Activated CD4-positive, alpha-beta T cell treated with anti-CD3 and anti-CD28 coated beads for 24 hours (primary cell): Measurements from ENCODE around the gene NDFIP2.

ENCODE experiments used
- DNase-seq, 2 donors: peaks; one replicate each; pipeline ENCODE4 v3.0.0-alpha.2; 2020; ENCODE audit warnings: low read depth in 2 of 2

Gene NDFIP2

DNA sequence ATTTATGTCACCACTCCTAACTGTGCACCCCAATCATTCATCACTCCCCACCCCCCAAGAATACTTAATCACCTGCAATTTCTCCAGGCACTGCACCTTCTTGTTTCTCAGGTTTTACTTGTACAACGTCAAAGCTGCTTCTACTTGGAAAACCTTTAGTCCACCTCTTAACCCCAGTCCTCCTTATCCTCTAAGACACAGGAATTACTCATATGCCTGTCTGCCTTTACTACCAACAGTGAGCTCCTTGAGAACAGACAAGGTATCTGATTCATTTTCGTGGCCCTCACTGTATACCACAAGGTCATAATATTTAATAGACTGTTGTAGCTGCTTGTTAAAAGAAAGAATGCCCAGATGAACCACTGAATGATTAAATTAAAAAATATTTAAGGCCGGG, 21.0 kb upstream of the NDFIP2 start:
- no peak for DNase-seq

DNA sequence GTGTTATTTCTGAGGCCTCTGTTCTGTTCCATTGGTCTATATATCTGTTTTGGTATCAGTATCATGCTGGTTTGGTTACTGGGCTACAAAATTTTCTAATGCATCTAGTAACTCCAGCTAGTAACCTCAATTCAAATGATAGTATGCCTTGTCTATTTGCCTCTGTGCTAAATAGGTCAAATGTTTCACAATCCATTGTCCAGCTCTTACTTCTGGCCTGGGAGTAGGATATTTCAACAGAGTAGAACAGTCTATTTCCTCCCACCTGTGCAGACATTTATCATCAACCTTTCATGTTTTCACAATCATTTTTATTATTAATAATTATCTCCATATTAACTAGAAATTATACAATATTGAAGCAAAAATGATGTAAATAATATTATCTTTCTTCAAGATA, 18.1 kb upstream of the NDFIP2 start:
- DNase-seq: no peak

DNA sequence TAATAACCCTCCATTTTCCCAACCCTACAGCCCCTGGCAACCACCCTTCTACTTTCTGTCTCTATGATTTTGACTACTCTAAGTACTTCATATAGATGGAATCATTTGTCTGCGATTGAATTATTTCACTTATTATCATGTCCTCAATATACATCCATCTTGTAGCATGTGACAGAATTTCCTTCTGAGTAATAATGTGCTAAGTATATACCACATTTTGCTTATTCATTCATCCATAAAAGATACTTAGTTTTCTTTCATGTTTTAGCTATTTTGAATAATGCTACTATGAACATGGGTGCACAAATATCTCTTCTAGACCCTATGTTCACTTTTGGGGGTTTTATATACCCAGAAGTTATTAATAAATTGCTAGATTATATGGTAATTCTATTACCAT, 17.4 kb upstream of the NDFIP2 start:
- no peak for DNase-seq

DNA sequence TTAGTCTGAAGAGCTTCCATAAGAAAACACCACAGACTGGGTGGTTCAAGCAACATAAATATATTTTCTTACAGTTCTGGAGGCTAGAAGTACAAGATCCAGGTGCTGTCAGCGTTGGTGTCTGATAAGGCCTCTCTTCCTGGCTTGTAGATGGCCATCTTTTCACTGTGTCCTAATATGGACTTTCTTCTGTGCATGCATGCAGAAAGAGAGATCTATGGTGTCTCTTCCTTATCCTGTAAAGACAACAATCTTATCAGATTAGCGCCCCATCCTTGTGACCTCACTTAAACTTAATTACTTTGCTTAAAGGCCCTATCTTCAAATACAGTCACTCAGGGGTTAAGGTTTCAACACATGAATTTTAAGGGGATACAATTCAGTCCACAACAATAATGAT, 14.1 kb upstream of the NDFIP2 start:
- DNase-seq: no peak

DNA sequence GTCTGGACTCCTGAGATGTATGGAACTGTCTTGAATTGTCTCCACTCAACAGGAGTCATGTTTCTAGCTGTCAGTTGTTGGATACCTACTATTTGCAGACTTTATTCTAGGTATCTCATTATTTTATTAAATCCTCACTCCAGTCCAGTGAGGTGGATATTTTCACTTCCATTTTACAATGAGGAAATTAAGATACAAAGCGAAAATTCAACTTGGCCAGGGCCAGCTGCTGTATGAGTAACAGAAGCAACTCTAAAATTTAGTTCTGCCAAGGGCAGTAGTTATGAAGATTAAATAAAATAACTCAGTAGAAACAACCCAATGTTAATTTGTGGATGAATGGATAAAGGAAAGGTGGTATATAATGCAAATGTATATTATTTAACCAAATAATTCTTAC, 12.6 kb upstream of the NDFIP2 start:
- DNase-seq: no peak

DNA sequence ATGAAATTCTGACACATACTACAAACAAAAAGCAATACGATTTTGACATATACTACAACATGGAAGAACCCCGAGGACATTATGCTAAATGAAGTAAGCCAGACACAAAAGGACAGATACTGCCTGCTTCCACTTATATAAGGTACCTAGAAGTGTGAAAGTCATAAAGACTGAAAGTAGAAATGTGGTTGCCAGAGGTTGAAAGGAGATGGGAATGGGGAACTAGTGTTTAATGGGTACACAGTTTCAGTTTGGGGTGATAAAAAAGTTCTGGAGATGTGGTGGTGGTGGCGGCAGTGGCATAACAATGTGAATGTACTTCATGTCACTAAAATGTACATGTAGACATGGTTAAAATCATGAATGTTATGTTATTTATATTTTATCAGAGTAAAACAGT, 12.1 kb upstream of the NDFIP2 start:
- no peak for DNase-seq

DNA sequence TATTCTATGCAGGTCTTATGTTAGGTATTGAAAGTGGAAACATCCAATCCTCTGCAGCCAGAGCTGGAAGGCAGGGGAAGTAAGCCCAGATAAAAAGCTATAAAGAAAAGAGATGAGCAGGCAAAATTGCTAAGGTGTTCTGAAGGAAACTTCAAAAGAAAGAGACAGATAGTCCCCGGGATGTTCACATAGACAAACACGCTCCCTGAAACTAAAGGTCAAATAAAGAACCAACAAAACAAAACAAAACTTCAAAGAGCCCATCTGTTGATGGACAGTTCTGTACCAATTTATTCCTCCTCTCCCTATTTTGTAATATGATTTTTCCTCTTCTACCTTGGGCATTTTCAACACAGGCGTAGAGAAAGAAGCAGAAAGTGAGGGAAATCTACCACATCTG, 11.3 kb upstream of the NDFIP2 start:
- DNase-seq: no peak

DNA sequence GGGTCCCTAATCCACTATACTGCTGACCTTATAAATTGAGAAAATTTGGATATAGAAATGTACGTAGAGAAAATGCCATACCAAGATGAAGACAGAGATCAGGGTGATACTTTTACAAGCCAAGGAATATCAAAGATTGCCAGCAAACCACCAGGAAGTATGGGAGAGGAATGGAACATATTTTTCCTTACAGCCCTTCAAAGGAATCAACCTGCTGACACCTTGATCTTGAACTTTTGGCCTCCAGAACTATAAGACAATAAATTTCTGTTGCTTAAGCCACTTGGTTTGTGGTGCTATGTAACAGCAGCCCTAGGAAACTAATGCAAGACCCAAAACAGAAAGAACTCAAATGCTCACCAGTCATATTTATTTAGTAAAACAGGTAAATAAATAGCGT, 10.3 kb upstream of the NDFIP2 start:
- no peak for DNase-seq

DNA sequence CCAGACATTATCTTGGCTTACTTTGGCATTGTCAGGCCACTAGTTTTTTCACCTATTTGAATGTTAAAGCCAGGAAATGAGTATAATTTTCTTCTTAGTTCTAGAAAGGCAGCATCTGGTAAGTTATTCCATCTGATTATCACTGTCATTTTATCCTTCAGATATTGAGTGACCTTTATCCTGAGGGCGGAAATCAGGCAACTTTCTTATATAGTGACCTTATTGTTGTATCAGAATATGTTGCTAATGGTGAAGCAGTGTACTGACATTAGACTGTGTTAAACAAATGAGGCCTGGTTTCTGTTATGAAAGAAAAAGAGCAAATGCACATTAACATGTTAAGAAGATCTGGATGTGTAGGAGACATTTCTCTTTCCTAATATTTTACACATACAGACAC, 5.4 kb upstream of the NDFIP2 start:
- no peak for DNase-seq

DNA sequence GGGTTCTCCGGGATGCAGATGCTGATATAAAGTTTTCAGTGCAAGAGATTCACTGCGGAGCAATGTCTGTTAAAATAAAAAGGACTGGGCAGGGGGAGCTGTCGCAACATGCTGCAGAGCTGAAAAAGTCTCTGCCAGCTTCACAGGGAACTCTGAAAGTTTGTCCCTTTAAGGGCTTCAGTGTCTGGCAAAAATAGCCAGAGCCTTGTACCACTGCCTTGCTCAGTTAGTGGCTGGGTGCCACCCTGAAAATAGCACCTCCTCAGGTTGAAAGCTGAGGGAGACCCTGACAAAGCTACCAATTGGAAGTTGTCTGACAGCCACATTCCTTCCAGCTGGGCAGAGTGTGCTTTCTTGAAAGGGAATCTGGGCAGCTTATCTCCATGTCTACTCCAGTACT, 3.0 kb upstream of the NDFIP2 start:
- no peak for DNase-seq

DNA sequence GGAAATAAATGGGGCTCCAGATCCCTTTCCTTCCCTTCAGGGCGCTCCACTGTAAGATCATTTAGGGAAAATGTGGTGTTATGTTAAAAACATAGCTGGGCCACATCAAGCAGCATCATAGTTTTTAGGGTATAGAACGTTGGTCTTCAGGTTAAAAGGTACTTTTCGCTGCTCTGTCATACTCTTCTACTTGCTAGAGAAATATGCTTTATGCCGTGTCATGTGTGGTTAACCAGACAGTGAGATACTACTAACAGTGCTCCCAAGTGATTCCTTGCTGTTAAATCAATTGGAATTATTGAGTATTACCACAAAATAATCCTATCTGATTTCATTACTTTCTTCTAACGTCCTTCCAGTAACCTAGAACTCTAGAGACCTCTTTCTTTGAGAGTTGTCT, 1.1 kb upstream of the NDFIP2 start:
- no peak for DNase-seq

DNA sequence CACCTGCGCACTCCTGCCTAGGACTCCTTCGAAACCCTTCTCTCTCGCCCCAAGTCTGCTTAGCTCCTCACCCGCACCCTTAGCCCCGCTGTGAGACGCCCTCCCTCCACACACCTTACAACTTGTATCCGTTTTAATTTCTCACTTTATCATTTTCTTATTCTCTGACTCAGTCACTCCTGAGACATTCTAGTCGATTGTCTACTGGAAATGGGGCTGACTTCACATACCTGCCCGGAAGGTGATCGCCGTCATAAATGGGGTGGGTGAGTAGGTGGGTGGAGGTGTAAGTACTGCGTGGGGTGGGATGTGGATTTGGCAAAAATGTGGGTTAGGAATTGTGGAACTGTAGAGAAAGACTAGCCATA, 714 bp downstream of the NDFIP2 start:
- peak; percentile 55 to 64 for DNase-seq

DNA sequence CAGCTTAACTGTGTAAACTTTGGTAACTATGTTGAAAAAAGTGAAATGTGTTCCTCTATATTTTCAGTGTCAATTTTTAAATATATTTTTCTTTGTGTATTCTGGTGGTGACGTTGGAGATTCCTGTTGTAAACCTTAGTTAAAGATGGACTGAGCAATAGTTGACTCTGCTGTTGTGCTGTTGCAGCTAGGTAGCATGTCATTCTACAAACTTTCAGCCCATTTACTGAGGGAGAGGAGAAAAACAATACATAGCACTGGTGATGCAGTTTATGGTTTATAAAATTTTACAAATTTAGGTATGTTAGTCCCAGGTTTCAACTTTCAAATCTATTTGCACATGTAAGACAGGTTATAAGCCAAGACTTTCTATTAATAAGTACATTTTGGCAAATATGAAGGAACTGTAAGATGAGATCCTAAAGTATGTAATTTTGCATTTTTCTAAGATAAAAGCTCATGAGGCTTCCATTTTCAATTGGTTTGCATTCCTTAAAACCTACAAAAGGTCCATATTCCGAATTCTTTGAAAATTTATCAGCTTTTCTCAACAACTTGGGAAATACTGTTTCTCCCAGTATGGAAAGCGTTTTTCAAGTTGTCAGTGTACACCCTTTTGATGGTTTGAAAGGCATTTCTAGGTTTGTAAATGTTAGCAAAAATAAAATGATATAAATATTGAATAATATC, 1.5 kb downstream of the NDFIP2 start:
- DNase-seq: no peak

DNA sequence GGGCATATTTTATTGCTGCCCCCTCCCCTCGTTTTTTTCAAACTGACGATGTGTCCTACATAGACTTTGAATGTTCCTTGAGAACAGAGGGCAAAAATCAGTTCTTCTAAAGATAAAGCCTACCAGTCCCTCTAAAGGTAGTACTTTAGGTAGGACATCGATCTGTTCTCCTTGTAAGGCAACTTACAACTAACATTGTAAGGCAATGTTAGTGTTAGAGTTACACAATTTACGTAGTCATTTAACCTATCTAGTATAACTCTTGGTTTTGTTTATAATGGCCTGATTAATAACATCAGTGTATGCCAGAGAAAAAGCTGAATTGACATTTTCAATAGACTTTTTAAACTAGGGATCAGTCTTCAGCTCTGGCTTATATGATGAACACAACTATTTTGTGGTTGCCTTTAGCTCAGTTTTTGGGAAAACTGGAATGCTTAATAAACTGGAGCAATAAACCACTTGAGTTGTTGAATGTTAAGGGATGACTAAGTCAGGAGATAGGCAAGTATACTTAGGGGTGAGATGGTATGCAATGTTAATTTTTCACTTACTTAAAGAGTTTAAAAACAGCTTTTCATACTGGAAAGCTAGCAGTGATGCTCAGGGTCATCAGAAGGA, 2.2 kb downstream of the NDFIP2 start:
- DNase-seq: no peak

DNA sequence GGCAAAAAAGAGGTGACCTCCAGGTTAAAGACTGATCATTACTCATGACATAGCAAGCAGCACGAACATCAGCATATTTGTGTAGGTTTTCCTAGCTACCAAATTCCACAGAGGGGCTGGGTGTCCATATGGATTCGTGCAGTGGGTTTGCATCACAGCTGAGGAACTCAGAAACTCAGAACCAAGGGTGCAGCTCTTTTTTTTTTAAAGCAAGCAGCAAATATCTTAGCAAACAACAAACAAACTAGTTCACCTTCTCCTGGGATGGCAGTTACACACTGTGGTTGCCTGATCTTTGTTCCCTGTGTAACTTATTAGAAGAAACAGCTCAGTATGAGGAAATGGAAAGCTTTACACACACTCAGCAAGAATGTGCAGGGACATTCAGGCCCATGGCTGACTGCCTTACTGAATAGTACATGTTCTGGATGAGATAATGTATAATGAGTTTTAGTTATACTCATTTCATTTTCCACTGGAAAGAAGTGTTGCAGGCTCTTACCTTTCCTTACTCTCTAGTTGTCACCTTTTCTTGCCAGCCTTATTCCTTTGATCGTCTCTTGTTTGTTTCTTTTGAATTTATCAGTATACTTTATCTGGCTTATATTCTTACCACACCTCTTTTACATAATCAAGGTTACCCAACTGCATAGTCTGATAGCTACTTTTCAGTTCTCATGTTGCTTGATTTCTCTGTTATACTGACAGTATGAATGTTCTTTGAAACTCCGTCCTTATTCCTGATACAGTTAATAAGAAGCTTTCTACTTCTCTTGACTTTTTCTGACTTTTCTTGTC, 4.3 kb downstream of the NDFIP2 start:
- no peak for DNase-seq

DNA sequence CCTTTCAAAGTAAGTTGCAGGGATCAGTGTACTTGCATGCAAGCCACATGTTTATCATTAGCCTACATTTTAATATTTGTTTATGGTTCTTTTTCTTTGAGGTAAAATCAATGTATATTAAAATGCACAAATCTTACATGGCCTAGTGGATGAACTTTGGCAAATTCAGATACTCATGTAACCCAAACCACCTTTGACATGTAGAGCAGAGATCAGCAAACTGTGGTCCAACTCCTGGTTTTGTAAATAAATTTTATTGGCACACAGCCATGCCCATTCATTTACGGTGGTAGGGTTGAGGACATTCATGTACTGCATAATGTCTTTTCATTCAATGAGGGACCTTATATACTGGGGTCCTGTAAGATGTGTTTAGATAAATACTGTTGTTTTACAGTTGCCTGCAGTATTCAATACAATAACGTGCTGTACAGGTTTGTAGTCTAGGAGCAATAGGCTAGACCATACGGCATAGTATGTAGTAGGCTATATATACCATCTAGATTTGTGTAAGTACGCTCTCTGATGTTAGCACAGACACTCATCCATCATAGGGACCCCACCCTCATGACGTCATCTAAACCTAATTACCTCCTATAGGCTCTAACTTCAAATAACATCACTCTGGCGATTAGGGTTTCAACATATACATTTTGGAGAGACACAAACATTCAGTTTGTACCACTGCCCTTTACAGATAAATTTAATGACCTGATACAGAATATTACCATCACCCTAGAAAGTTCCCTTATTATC, 5.7 kb downstream of the NDFIP2 start:
- DNase-seq: no peak

DNA sequence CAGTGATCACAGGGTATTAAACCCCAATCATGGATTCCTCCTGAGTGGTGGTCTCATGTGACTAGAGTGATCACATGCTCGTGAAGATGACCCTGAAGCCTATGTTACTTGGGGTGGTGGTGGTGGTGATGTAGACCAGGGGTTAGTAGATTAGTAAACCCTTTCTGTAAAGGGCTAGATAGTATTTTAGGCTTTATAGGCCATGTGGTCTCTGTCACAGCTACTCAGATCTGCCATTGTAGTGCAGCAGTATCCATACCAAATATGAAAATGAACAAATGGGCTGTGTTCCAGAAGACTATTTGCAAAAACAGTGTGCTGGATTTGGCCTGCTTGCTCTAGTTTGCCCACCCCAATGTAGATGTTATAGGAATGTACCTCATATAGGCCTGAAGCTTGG, 9.4 kb downstream of the NDFIP2 start:
- DNase-seq: no peak

DNA sequence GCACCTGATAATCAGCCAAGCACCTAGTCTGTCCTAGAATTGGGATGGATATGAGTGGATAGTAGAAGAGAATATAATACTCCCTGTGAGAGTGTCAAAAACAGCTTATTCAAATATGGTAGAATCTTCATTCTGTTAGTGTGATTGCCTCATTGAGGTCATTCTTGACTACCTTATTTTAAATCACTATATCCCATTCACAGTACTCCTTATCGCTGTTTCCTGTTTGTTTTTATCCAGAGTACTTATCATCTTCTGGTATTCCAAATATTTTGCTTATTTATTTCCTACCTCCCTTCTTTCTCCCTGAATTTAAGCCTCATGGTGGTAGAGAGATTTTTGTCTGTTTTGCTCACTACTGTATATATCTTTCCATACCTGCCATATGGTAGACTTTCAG, 9.9 kb downstream of the NDFIP2 start:
- DNase-seq: no peak

DNA sequence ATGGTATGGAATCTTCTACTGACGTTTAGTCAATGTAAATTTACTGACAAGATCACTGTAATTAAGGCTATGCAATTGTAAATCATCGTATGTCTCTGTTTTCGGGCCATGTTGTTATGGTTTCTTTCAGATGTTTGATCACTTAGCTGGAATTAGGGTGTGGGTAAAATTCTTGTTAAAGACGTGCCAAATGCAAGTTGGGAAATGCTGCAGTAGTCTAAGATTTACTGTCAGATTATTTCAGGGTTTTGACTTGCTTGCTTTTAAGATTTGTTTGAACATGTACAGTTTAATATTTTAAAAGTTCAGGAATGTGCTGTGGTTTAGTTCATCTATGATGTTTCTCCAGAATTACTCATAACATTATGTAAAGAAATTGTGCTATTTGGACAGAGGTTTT, 10.8 kb downstream of the NDFIP2 start:
- no peak for DNase-seq

DNA sequence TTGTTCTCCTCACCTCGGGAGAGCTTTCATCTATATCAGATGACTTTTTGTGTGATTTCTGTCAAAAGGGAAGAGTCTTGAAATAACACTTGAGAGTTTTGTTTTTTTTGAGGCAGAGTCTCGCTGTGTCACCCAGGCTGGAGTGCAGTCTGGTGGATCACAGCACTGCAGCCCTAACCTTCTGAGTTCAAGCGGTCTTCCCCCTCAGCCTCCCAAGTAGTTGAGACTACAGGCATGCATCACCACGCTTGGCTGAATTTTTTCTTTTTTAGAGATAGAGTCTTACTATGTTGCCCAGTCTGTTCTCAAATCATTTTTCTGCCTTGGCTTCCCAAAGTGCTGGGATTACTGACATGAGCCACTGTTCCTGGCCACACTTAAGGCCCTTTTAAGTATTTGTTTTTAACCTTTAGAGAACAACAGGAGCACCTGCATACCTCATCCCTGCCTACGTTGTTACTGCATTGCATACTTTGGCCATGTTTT, 11.4 kb downstream of the NDFIP2 start:
- peak in 1 of 2 donors; percentile 18 for DNase-seq

DNA sequence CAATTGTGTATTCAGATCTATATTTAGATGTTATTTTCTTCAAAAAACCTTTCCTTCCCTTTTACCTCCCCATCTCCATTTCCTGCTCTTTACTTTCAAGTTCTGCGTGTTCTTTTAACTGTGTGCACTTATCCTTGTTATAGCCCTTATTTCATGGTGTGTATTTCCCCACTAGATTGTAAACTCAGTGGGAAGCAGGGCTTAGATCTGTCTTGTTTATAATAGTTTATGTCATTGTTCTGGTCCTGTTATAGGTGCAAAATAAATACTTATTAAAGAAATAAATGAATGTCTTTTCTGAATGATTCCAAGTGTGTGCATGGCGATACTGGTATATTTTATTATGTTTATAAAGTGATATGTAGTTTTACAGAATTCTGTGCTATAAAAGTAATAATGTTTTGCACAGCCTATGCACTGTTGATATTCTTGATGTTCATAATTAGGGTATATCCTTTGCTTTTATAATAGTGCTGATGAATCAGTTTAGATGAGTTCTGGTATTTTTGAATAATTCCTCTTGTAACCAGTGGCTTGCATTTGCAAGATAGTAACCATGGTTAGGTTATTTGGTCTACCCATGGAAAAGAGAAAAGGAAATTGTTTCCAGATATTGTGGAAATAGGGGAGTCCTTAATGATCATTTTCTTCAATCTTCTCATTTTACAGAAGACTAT, 12.1 kb downstream of the NDFIP2 start:
- DNase-seq: no peak

DNA sequence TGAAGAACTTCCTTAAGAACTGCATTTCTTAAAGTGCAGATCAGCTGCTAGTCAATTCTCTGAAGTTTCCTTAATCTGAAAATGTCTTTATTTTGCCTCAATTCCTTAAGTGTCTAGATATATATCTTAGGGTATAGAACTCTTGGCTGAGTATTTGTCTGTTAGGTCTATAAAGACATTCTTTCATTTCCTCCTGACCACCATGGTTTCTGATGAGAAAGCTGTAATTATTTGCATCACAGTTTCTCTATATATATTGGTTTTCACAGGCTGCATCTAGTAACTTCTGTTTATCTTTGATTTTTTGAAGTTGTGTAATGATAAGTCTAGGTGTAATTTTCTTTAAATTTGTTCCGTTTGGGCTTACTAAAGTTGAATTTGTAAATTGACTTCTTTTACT, 15.2 kb downstream of the NDFIP2 start:
- DNase-seq: no peak
